Right ventricle myocardium superior (tissue), 1 donor: ENCODE data around the gene PCP4L1. TPM values are rescaled to one million over a fixed set of nuclear protein-coding genes. Genes with fewer than 3 reads are reported as not detected.
"Not testable (repeated sequence)": the region's sequence is repeated elsewhere in the genome, so short reads cannot be mapped to it uniquely, and the experiment has no call there.

Experiments used
- ATAC-seq: fragments of 200-7000 bp; cut with Tn5 transposase; one replicate; pipeline ENCODE4 v1.9.1; 2020; ENCODE audit warnings: mild to moderate bottlenecking; ENCODE audit not compliant: poor library complexity
- DNase-seq: peaks from one replicate; pipeline ENCODE4 v3.0.0-alpha.2; 2020
- intact Hi-C: fragments of 100-400 bp; cut with DNase I; formaldehyde crosslinking; loops from one replicate; pipeline ENCODE4 v1.11.2; 2022
- microRNA-seq: library from miRNA; unstranded; fragments of <30 nt; microRNA quantifications from one replicate; pipeline ENCODE4 v1.2.0, GENCODE V29; 2020
- total RNA-seq: library from RNA; stranded (reverse); fragmentation: NEBNext Ultra II Directional; extraction: Animal tissue kit (Norgen Biotek cat#: 25700); gene quantifications from one replicate; pipeline ENCODE4 v1.2.1, GENCODE V29; 2021
- donor health status: DM: no; HTN: yes; CAD: no; lungs with severe emphysema.

The PCP4L1 gene
- total RNA-seq, 1 donor from 2014 or later: 0.22 TPM

GRCh38 chr1:161305867-161306519 lies 47.4 kb downstream of the PCP4L1 start:
- intact Hi-C loops: loop anchor here (5.0 kb wide), 1 partner anchor 79 kb away; the partner anchor contains the start of gene TOMM40L
- ATAC-seq: peak; percentile 94
- peak; percentile 90 for DNase-seq

GRCh38 chr1:161307230-161307768 lies 48.8 kb downstream of the PCP4L1 start:
- DNase-seq (no peak), ATAC-seq (peak; percentile 27)
- intact Hi-C loops: loop anchor here (5.0 kb wide), 1 partner anchor 80 kb away; the partner anchor contains the start of gene TOMM40L

GRCh38 chr1:161307892-161308638 lies 49.5 kb downstream of the PCP4L1 start:
- DNase-seq: no peak
- no peak for ATAC-seq
- intact Hi-C loops: loop anchor here (5.0 kb wide), 1 partner anchor 81 kb away; the partner anchor contains the start of gene TOMM40L

GRCh38 chr1:161309868-161310267 lies 51.3 kb downstream of the PCP4L1 start, which contains the start of gene MPZ:
MPZ (minus strand) TSS chr1:161309968; CDS start chr1:161309905, 63 bp downstream.
- DNase-seq (no peak), ATAC-seq (no peak)
- intact Hi-C loops: loop anchor here (5.0 kb wide), 1 partner anchor 83 kb away; the partner anchor contains the start of gene TOMM40L

DNA sequence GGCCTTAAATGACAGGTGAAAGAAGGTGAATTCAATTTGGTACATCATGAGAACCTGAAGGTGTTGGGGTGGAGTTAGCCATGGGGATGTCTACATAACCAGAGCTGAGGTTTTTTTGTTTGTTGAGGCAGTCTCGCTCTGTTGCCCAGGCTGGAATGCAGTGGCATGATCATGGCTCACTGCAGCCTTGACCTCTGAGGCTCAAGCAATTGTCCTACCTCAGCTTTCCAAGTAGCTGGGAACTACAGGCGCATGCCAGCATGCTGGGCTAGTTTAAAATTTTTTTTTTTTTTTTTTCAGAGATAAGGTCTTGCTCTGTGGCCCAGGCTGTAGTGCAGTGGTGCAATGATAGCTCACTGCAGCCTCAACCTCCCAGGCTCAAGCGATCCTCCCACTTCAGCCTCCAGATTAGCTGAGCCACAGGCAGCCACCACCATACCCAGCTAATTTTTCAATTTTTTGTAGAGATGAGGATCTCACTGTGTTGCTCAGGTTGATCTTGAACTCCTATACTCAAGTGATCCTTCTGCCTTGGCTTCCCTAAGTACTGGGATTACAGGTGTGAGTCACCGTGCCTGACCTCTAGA lies 53.1 kb downstream of the PCP4L1 start:
- ATAC-seq: no peak
- intact Hi-C loops: no loop called here
- no peak for DNase-seq

DNA sequence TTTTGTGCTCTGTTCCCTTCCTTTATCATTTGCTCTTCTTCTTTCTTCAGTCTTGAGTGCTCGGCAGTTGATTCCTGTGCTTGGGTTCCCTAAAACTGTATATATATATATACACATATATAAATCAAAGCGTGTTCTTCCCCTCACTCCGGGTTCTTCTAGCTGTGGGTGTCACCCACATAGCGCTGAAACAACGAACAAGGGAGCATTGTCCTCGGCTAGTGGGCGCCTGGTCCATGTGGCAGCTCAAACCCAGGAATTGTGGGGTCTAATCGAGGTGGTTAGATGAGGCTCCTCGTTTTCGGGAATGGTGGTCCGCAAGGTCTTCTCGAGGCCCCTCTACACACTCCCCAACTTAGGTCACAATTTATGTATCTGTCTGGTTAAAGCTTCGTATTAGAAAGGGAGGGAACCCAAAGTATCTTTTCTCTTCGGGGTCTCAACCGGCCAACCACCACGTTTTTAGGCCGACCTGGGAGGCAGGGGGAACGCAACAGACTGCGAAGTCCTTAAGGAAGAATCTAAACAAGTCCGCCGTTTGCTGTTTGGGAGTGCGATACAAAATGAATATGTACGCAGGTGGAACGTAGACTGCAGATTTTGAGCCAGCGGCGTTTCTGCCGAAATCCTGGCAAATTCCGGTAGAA lies 55.1 kb downstream of the PCP4L1 start:
- ATAC-seq: peak; percentile 48
- intact Hi-C loops: no loop called here
- no peak for DNase-seq

DNA sequence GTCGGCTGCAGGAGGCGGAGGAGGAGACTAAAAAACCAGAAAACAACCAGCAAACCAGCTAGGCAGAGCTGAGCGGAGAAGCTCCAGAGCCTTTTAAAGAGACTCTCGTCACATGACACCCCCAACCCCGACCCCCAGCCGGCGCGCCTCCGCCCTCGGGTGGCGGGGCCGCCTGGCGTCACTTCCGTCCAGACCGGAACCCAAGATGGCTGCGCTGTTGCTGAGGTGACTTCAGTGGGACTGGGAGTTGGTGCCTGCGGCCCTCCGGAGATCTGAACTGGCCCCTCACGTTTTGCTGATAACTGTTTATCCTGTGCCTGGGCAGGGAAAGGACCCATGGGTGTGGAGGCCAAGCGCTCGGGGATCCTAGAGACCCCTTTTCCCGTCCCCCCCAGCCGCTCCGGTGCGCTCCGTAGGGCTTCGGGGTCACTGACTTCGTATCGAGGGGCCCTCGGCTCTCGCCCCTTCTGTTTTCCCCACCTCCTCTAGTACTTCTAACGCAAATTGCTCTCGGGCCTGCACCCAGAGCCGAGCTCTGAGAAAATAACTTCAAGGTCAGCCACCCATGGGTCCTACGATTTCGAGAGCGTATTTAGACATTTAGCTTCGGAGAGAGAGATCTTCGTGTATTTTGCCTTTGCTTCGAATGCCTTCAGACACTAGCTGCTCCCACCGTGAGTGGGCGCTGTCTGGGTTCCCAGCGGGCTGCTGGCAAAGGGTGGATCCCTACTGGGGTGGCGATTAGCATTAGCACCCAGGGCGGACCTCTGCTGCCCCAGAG lies 55.8 kb downstream of the PCP4L1 start, which contains the start of gene SDHC:
Gene SDHC (plus strand): TSS at position 181 of the 781 bp plus-strand sequence. CDS start 25 bp downstream, at position 206.
- intact Hi-C loops: no loop called here
- DNase-seq: peak; percentile 94
- ATAC-seq: peak; percentile 99

DNA sequence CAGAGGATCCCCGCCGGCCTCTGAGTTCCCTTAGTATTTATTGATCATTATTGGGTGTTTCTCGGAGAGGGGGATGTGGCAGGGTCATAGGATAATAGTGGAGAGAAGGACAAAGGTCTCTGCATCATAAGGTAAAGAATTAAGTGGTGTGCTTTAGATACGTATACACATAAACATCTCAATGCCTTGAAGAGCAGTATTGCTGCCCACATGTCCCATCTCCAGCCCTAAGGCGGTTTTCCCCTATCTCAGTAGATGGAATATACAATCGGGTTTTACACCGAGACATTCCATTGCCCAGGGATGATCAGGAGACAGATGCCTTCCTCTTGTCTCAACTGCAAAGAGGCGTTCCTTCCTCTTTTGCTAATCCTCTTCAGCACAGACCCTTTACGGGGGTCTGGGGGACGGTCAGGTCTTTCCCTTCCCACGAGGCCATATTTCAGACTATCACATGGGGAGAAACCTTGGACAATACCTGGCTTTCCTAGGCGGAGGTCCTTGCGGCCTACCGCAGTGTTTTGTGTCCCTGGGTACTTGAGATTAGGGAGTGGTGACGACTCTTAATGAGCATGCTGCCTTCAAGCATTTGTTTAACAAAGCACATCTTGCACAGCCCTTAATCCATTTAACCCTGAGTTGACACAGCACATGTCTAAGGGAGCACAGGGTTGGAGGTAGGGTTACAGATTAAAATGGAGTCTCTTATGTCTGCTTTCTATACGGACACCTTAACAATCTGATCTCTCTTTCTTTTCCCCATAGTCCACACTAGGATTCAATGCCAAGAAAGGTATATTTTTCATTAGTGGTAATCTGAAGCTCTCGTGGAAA lies 57.5 kb downstream of the PCP4L1 start:
- intact Hi-C loops, DNase-seq, ATAC-seq: not testable (repeated sequence)

- intact Hi-C loops: no loop called here
- DNase-seq (no peak), ATAC-seq (no peak)
Observed at GRCh38 chr1:161324020-161324419, 65.5 kb downstream of the PCP4L1 start.

DNA sequence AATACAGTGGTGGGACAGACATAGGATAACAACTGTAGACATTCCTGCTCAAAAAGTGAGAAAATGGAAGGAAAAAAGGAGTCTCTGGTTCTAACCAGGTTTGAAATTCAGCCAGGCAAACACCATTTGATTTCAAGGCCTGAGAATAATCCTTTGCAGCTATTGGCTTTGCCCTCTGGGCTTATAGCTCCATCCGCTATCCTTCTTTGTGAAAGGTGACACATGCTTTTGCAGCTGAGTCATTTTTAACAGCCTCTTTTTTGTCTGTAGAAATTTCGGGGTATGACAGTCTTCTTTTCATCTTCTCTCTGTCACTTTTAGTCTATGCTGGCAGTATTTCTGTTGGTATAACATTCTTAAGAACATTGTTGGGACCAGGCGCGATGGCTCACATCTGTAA lies 71.8 kb downstream of the PCP4L1 start:
- ATAC-seq (no peak), DNase-seq (no peak)
- intact Hi-C loops: no loop called here

DNA sequence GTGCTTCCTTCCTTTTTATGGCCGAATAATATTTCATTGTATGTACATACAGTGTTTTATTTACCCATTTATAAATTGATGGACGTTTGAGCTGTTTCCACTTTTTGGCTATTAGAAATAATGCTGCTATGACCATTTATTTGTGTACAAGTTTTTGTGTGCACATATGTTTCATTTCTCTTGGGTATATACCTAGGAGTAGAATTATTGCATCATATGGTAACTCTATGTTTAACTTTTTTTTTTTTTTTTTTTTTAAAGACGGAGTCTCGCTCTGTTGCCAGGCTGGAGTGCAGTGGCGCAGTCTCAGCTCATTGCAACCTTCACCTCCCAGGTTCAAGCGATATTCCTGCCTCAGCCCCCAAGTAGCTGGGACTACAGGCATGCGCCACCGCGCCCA lies 74.6 kb downstream of the PCP4L1 start:
- ATAC-seq (no peak), DNase-seq (no peak)
- intact Hi-C loops: no loop called here

Small RNAs within 50 kb of the gene (microRNA-seq; reads per million reads assigned to microRNA genes)
- gene MIR5187: 1.9 reads per million

Other genes starting within 250 kb of the PCP4L1 start
- gene F11R, start 237.6 kb upstream of the PCP4L1 start, total RNA-seq: 10.1 TPM
- 9.3 TPM for gene TSTD1, start 219.8 kb upstream of the PCP4L1 start, total RNA-seq
- gene USF1, start 212.8 kb upstream of the PCP4L1 start, total RNA-seq: 28.4 TPM
- gene ARHGAP30, start 188.9 kb upstream of the PCP4L1 start, total RNA-seq: 3.3 TPM
- gene NECTIN4, start 169.2 kb upstream of the PCP4L1 start, total RNA-seq: not detected
- 4.7 TPM for gene KLHDC9, start 160.4 kb upstream of the PCP4L1 start, total RNA-seq
- 62.3 TPM for gene PFDN2, start 140.7 kb upstream of the PCP4L1 start, total RNA-seq
- 33.8 TPM for gene NIT1, start 140.6 kb upstream of the PCP4L1 start, total RNA-seq
- gene DEDD, start 126.1 kb upstream of the PCP4L1 start, total RNA-seq: 26.6 TPM
- gene UFC1, start 104.8 kb upstream of the PCP4L1 start, total RNA-seq: 81.0 TPM
- gene USP21, start 99.2 kb upstream of the PCP4L1 start, total RNA-seq: 19.0 TPM
- gene PPOX, start 92.3 kb upstream of the PCP4L1 start, total RNA-seq: 17.1 TPM
- 20.3 TPM for gene B4GALT3, start 81.2 kb upstream of the PCP4L1 start, total RNA-seq
- 7.0 TPM for gene ADAMTS4, start 59.7 kb upstream of the PCP4L1 start, total RNA-seq
- 308 TPM for gene NDUFS2, start 56.4 kb upstream of the PCP4L1 start, total RNA-seq
- gene FCER1G, start 43.5 kb upstream of the PCP4L1 start, total RNA-seq: 21.5 TPM
- gene APOA2, start 35.1 kb upstream of the PCP4L1 start, total RNA-seq: 1.2 TPM
- 36.9 TPM for gene TOMM40L, start 32.7 kb upstream of the PCP4L1 start, total RNA-seq
- gene NR1I3, start 20.5 kb upstream of the PCP4L1 start, total RNA-seq: not detected
- gene MPZ, start 51.2 kb downstream of the PCP4L1 start, total RNA-seq: 4.8 TPM
- gene SDHC, start 55.6 kb downstream of the PCP4L1 start, total RNA-seq: 422 TPM
- gene CFAP126, start 109.1 kb downstream of the PCP4L1 start, total RNA-seq: not detected
- gene FCGR2A, start 246.7 kb downstream of the PCP4L1 start, total RNA-seq: 13.6 TPM